ENCODE results near the gene MXI1.

MXI1 gene

GRCh38 chr10:110278562-110279406, 71.4 kb downstream of the MXI1 start:
- no peak for DNase-seq

DNA sequence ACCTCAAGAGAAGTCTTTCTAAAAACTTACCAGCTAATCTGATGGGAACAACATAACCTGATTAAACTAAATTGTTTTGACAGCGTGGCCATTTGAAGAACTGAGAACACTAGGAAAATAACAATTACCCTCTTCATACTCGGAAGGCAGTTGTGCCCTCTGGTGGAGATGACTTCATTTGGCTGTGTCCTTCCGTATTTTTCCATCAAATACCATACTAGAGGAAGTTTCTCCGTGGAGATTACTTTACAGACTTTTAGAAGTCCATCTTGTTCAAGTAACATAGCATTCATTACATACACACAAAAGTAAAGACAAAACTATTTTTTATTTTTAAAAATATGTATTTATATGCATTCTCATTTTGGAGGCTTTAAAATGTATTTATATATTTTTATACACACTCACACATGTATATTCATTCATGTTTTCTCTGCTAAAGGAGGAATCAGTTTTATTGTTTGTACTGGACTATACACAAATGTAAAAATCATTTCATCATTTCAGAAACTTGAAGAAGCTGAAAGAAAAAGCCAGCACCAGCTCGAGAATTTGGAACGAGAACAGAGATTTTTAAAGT, 72.1 kb downstream of the MXI1 start:
- DNase-seq: peak; percentile 94 to 98

DNA sequence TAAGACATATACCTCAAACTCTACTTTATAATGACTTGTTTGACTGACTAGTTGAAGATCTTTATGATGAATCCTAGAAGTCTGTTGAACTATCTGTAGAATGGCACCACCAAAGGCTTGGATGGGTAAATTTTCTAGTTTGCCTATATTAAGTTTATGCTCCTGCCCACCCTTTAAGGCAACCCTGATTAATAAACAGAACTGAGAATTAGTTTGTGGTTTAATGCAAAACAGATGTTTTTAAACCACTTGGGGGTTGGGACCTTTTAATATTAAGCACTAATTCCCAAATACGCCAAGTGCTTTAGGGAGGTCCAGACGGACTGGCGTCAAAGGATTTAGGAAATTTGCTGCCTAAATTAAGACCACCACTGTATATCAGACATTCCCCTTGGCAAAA, 76.9 kb downstream of the MXI1 start:
- DNase-seq: no peak

GRCh38 chr10:110285501-110285900, 78.1 kb downstream of the MXI1 start:
- DNase-seq: no peak

- DNase-seq: no peak
Observed at GRCh38 chr10:110286841-110287240, 79.4 kb downstream of the MXI1 start.

DNA sequence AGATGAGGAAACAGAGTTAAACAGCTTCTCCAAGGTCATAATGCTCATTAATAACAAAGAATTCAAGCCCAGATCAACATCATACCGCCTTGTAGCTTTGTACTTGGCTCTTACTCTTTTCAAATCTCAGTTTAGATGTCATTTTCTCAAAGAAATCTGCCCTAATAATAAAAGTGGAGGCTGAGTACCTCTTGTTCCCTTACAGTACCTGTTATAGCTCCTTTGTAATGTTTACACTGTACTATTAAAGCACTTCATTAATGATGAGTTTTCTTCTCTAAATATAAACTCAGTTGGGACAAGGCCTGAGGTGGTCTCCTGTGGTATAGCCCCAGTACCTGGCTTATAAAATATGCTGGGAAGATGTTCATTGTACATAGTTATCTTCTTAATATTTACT, 89.6 kb downstream of the MXI1 start:
- no peak for DNase-seq

- DNase-seq: no peak
Observed at GRCh38 chr10:110300486-110300986, 93.1 kb downstream of the MXI1 start.

- peak in 1 of 2 experiments; percentile 46 for DNase-seq
Observed at GRCh38 chr10:110303681-110304080, 96.3 kb downstream of the MXI1 start.

DNA sequence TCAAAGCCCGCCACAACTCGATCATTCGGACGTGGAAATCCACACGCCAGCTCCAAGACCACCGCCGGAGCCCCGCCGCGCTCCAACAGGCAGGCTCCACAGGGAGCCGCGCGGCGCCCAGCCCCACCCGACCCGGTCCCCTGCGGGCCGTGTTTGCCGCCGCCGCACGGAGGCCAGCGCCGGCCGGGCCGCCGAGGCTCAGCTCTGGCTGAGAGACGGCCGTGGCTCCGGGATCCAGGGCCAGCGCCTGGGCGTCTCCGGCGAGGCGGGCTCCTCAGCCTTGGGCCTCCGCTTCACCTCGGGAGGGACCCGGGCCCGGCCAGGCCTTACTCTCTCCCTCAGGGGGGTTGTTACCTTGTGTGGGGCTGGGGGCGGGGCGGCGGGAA, 97.0 kb downstream of the MXI1 start:
- no peak for DNase-seq

DNA sequence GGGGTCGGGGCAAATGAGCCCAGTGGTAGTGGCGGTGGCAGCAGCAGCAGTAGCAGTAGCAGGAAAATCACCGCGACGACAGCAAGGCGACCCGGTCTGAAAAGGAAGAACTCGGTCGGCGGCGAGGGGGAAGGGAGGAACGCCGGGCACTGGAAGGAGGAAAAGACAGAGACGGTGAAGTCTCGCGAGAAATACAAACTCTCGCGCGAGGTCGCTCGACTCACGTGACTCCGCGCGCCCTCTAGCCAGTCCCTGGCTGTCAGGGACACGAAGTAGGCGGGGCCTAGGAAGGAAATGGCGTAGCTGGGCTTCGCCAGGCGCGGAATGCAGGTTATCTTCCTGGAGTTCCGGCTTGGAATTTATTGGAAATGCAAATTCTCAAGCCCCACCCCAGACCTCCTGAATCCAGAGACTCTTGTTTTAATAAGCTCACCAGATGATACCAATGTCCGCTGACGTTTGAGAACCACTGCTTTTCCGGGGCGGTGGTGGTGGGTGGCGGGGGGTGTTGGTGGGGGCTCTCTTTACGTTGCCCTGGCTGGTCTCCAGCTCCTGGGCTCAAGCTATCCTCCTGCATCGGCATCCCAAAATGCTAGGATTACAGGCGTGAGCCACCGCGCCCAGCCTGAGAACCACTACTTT, 97.5 kb downstream of the MXI1 start, which contains the start of gene SMNDC1:
Gene SMNDC1, minus strand, starts transcription at position 141 of the 642 bp plus-strand sequence. CDS start 1,333 bp downstream, outside the sequence.
- peak; percentile 99 for DNase-seq

DNA sequence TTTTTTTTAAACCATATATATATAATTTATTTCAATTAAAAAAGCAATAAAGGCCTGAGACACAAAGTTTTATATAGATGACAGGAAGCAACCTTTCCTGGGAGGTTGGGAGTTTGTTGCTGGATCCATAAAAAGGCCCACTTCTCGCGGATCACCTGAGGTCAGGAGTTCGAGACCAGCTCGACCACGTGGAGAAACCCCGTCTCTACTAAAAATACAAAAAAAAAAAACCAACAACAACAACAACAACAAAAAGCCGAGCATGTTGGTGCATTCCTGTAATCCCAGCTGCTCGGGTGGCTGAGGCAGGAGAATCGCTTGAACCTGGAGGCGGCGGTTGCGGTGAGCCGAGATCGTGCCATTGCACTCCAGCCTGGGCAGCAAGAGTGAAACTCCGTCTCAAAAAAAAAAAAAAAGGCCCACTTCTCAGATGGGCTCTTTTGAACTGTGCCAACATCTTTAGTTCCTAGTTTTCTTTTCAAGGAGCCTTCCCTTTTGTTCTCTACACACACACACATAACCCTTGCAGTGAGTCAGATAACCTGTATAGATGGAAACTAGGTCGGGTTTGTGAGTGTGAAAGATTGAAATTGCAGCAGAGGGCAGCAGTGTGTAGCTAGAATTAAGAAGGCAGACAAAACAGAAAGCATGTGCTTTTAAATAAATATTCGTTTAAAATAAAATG, 98.5 kb downstream of the MXI1 start:
- peak; percentile 98 to 100 for DNase-seq

DNA sequence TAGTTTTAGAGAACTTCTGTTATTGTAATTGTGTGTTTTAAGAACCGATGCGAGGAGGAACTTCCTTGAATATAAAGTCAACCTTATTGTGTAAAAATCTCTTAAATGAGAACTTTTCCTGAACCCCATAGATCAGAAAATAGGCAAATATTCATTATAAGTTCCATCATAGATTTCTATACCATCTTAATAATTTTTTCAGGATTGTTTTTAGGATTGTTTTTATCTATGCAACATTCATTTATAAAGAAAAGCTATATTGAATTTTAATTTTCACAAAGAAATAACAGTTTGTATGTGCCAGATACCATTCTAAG, 99.0 kb downstream of the MXI1 start:
- DNase-seq: no peak

GRCh38 chr10:110307805-110308204, 100.4 kb downstream of the MXI1 start:
- no peak for DNase-seq

- DNase-seq: peak in 1 of 2 experiments; percentile 22
Observed at GRCh38 chr10:110310741-110311140, 103.3 kb downstream of the MXI1 start.

- DNase-seq: peak; percentile 71 to 80
Observed at GRCh38 chr10:110311357-110311949, 104.0 kb downstream of the MXI1 start.

- DNase-seq: no peak
Observed at GRCh38 chr10:110312206-110312605, 104.8 kb downstream of the MXI1 start.

DNA sequence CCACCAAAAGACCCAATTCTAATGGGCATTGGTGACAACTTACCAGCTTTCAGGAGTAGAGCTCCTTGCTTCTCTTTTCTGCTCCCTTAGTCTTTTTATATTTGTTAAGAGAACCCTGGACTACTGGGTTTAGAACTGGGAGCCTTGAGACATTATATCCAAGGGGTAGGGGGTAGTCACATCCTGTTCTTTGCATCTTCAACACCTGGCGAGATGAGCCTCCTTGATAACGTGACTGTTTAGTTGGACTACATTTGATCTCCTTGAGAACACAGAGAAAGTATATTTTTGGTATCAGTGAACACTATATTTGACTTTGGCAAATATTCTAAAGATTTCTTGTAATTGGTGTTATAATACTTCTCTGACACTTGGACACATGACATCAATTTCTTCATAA, 106.3 kb downstream of the MXI1 start:
- no peak for DNase-seq

DNA sequence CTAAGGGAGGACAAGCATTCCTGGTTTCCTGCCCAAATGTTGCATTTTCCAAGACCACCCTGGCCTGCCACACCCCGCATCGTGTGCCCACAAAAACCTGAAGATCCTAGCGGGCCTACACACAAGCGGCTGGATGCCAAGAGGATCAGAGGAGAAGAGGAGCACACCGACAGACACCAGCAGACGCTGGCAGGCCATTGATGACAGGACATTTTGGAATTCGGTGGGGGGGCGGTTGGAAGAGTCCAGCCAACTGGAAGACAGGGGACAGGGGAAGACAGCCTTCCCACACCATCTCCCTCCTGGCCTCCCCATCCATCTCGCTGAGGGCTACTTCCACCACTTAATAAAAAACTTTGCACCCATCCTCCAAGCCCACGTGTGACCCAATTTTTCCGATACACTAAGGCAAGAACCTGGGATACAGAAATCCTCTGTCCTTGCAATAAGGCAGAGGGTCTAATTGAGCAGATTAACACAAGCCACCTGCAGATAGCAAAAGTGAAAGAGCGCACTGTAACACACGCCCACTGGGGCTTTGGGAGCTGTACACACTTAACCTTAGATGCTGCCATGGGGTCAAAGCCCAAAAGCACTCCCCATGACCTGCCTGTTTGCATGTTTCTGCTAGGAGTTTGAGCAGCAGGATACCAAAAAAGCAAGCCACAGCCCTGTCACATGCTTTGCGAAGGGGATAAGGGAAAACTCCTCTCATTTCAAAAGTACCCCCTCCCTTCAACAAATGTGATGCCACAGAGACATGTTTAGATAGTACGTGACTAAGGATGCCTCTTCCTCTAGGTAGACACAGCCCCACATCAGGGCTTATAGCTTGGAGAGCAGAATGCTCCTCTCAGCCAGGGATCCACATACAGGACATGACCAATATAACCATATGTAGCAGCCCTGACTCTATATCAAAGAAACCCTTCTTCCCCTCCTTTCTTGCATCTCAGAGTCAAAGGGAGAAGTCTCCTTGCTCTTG, 110.8 kb downstream of the MXI1 start:
- no peak for DNase-seq

- no peak for DNase-seq
Observed at GRCh38 chr10:110321869-110322620, 114.6 kb downstream of the MXI1 start.

- DNase-seq: no peak
Observed at GRCh38 chr10:110323503-110323902, 116.1 kb downstream of the MXI1 start.
